ENCODE results near the gene NGRN.
"Not testable (repeated sequence)": the region's sequence is repeated elsewhere in the genome, so short reads cannot be mapped to it uniquely, and the experiment has no call there.

Gene NGRN

DNA sequence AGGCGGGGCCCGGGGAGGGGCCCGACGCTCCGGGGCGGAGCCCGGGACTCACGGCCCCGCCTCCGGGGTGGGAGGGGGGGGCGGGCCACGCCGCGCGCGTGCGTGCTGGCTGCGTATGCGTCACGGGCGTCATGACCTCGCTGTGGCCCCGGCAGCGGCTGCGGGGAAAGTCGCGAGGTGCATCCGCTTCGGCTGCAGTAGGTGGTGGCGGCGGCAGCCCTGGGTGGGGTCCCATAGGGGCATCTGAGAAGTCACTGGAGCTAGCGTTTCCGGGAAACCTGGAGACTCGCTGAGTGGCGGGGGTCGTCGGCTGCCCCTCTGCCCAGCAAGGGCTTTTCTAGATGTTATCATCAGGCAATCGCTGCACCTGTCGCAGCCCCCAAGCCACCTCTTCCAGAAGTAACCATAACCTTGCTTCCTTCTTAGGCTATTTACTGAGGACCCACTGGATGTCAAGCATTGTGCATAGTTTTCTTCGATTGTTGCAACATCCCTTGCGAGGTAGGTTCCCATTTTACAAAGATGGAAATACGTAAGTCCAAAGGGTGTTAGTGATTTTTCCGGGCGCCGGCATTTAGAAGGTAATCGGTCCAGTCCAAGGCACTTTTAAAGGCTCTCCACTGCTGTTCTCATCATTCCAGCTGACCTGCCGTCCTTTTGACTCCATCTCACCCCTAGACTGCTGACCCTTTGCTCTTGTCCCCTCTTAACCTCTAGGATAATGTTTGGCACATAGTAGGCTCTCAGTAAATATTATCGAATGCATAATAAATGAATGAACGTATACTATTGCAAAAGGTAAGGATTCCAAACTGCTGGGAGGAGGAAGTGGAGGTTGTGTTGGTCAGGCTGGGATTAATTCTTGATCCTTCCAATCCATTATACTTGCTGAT, 31.1 kb upstream of the NGRN start, which contains the start of gene GDPGP1:
Gene GDPGP1 (plus strand): TSS at position 114 of the 893 bp plus-strand sequence. CDS start 6,700 bp downstream, outside the sequence.
- DNase-seq, result no peak

DNA sequence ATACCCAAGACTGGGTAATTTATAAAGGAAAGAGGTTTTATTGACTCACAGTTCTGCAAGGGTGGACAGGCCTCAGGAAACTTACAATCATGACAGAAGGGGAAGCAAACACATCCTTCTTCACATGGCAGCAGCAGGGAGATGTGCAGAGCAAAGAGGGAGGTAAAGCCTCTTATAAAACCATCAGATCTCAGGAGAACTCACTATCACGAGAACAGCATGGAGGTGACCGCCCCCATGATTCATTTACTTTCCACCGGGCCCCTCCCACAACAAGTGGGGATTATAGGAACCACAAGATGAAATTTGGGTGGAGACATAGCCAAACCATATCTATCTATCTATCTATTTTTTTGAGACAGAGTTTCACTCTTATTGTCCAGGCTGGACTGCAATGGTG, 26.1 kb upstream of the NGRN start:
- no peak for DNase-seq

DNA sequence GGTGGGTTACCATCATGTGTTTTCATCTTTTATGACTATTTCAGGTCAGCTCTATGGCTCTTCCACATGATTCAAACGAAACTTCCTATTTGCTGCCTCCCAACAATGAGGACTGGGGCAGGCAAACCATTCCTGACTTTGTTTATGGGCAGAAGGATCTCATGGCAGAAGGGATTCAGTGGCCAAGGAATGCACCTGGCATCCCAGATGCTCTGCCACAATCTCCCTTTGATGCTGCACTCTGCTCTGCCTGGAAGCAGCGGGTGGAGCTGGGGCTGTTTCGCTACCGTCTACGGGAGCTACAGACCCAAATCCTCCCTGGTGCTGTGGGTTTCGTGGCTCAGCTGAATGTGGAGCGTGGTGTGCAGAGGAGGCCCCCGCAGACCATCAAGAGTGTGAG, 24.6 kb upstream of the NGRN start:
- peak; percentile 7 for DNase-seq

DNA sequence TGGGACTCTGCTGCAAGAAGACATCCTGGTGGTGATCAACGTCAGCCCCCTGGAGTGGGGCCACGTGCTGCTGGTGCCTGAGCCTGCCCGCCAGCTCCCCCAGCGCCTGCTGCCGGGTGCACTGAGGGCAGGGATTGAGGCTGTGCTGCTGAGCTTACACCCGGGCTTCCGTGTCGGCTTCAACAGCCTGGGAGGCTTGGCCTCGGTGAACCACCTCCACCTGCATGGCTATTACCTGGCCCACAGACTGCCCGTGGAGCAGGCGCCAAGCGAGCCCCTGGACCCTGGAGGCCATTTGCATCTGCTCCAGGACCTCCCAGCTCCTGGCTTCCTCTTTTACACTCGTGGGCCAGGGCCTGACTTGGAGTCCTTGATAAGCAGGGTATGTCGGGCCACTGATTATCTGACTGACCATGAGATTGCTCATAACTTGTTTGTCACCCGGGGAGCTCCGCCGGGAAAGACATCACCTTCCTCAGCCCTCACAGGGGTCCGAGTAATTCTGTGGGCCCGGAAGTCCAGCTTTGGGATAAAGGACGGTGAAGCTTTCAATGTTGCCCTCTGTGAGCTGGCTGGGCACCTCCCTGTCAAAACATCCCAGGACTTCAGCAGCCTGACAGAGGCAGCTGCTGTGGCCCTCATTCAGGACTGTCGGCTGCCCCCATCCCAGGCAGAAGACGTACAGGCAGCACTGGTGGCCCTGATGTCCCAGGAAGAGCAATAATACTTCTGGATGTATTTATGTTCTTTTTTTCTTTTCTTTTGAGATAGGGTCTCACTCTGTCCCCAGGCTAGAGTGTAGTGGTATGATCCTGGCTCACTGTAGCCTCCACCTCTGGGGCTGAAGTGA, 23.9 kb upstream of the NGRN start:
- DNase-seq, result no peak

DNA sequence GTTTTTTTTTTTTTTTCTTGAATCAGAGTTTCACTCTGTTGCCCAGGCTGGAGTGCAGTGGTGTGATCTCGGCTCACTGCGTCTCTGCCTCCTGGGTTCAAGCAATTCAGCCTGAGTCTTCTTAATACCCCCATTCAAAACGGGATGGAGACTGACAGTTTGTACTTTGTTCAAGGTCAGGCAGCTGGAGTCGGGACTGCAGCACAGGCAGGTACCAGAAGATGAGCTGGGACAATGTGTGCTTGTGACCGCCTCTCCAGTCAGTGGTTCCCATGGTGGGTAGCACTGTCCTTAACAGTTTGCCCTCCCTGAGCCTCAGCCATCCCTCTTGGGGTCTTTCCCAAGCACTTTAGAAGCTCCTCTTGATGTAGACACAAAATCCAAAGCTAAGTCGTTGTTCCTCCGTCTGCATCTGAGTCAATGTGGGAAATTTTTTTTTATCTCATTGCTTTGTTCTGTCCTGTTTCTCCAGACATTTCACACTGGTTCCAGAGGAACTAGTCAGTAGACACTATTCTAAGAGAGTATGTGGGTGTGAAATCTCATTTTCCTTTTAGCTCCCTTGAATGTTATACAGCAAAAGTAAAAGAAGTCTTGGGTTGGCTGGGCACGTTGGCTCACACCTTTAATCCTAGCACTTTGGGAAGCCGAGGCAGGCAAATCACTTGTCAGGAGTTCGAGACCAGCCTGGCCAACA, 21.4 kb upstream of the NGRN start:
- no peak for DNase-seq

DNA sequence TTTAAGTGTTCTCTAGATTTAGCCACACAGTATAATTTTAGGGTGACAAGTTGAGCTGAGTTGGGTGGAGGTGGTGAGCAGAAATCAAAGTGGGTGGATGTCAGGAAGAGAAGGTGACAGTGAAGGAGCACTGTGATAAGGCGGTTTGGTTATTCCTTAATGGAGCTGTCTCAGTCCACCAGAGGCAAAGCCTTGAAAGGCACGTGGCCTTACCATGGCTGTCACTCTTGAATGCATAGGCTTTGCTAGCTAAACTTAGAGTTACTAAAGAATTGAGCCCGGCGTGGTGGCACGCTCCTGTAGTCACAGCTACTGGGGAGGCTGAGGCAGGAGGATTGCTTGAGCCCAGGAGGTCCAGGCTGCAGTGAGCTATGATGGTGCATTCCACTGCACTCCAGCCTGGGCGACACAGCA, 16.7 kb upstream of the NGRN start:
- DNase-seq, result no peak

DNA sequence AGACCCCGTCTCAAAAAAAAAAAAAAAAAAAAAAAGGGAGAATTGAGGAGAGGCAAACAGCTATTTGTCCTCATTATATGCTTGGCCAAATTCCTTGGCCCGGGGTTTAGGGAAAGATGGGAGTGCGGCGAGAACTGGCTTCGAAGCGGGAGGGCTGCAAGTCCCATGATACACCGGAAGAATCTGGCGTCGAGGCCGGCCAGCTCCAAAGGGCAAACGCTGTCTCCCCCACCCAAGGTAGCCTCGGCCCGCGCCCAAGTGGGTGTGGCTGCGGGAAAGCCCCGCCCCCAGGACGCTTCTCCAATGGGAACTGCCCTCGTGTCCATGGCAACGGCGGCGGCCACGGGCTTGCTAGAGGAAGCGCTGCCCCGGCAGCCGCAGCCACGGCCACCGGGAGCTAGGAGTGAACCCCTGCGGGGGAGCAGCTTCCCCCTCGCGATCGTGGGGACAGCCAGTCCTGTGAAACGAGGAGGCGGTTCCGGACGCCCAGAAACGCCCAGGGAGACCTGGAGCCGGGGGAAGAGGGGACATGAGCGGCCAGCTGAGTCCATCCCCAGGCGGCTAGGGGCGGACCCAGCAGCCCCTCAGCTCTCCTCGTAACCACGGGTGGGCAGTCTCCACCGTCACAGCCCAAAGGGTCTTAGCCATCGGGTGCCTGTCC, 16.1 kb upstream of the NGRN start, which contains the start of gene TTLL13:
Gene TTLL13 (plus strand): TSS at position 354 of the 661 bp plus-strand sequence. CDS start 1,075 bp downstream, outside the sequence.
- no peak for DNase-seq

DNA sequence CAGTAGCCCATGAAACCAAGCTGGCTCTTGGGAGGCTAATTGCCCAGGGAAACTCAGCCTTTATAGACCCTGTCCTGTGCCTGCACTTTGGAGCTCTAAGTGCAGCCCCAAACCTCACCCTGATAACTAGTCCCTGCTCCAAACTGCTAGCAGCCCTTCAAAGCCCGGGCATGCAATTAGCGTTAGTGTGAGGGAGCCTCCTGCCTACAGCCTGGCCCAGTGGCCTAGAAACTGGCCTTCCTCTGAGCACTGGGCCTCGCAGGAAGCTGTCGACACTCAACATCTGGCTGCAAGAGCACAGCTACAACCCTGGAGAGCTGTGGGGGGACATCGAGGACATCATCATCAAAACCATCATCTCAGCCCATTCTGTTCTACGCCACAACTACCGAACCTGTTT, 7.7 kb upstream of the NGRN start:
- DNase-seq, result no peak

DNA sequence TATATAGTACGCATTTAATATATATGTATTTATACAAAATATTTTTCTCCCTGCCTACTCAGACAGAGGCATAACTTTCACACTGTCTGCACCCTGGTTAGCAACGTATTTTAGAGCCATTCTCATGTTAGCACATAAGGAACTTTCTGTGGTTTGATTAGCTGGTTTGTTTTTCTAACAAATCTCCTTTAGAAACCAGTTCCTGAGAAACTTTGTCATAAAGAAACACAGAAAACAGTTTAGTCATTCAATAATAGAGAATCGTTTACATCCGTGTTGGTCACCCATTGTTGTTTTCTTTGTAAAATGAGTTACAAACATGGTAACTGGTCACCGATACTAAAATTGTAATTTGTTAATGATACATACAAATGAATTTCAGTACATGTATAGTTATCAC, 5.9 kb upstream of the NGRN start:
- DNase-seq, result no peak

DNA sequence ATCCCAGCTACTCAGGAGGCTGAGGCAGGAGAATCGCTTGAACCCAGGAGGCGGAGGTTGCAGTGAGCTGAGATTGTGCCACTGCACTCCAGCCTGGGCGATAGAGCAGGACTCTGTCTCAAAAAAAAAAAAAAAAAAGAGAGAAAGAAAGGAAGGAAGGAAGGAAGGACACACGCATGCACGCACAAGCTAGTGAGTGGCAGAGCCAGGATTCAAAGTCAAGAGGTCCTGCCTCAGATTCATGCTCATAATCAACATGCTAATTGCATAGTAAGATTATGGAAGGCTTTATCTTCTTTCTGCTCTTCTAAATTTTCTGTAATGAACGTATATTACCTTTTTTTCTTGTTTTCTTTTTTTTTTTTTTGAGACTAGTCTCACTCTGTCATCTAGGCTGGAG, 4.7 kb upstream of the NGRN start:
- DNase-seq, result not testable (repeated sequence)

DNA sequence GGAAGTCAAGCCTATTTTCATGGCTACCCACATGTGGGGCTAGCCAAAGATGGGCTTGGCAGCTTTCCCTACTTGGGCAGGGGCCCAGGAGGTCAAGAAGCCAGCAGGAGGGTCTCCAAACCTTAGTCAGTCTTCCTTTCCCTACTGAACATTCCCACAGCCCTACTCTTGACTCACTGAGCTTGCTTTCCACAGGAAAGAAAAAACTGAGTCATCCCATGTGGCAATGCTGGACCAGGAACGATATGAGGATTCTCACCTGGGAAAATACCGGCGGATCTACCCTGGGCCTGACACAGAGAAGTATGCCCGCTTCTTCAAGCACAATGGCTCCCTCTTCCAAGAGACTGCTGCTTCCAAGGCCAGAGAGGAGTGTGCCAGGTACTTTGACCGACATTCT, 3.7 kb upstream of the NGRN start:
- no peak for DNase-seq

DNA sequence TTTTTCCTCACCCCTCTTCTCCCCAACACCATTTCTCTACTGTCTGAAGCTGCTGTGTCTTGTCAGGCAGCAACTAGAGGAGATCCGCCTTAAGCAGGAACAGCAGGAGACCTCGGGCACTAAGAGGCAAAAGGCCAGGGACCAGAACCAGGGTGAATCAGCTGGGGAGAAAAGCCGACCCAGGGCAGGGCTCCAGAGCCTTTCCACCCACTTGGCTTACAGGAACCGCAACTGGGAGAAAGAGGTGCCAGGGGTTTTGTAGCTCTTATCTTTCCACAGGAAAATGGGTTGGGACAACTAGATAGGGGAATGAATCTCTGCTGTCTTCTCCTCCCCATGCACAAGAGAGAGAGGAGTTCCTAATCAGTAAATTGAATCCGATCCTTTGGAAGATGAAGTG, 3.0 kb upstream of the NGRN start:
- no peak for DNase-seq

DNA sequence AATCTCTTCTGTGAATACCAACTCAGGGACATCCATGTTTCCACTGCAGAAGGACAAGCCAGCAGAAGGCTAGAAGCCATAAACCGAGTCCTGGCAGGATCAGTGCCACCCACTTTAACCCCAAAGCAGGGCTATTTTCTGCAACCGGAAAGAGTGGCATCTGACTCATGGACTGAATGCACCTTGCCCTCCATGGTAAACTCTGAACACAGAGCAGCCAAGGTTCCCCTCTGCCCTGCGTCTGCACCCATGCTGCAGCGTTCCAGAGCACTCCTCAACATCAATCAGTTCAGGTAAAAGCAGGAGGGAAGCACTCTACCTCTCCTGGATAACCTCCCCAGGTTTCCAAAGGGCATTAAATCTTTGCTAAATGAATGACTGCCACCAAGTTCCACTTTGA, 801 bp upstream of the NGRN start:
- DNase-seq, result no peak

DNA sequence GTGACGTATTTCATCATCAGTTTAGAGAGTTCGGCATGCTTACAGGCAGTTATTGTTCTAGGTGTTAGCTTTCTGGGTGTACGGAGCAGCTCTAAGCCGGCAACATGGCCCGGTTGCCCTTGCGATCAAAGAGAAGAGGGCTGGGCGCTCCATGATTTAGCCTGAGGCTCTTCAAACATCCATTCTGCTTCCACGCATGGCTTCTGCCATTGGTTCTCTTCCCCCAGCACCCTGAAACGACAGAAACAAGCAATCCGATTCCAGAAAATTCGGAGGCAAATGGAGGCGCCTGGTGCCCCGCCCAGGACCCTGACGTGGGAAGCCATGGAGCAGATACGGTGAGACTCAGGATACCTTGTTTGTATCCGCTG, 574 bp downstream of the NGRN start:
- DNase-seq, result no peak

DNA sequence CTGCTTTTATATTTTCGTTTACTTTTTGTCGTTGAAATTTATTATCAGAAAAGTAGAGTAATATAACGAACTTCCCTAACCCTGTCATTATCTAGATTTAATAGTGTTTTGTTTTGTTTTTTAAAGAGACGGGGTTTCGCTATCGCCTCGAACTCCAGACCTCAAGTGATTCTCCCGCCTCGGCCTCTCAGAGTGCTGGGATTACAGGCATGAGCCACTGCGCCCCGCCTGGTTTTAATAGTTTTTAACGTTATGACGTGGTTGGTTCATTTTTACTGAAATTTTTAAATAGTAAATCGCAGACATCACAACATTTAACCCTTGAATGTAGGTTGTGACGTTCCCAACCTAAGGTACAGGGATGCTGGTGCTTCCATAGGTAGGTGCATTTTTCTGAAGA, 1.0 kb downstream of the NGRN start:
- DNase-seq, result no peak

DNA sequence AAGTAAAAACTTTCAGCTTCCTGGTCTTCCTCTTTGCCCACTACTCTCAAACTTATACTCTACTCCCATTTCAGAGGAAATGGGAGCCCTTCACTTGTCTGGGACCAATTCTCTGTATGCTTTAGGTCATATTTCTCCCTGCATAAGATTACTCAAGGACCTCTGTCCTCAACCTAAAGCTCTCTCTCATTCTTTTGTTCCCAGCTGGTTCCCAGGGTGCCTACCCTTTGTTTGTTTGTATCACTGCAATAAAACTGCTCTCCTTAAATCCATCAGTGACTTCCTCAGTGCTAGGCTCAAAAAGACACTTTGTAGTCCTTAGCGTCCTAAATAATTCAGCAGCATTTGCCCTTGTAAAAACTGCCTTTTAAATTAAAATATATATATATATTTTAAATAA, 2.9 kb downstream of the NGRN start:
- DNase-seq, result no peak

DNA sequence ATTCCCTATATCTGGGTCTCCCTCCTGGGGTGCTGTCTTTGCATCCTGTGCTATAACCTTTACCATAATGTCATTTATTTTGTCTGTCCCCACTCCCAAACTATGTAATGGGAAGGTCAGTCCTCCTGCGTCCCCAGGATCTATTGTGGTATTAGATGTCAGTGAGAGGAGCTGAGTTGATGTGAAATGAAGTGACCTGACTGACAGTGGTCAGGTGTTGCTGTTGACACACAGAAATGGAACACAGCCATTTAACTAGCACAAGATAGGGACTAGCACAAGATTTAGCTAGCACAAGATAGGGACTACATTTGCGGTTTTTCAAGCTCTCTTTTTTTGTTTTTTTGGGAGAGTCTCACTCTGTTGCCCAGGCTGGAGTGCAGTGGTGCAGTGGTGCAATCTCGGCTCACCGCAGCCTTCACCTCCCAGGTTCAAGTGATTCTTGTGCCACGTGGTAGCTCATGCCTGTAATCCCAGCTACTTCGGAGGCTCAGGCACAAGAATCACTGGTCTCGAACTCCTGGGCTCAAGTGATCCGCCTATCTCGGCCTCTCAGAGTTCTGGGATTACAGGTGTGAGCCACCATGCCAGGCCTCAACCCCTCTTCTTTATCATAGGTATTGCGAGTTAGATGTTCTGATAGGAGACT, 5.2 kb downstream of the NGRN start:
- DNase-seq, result no peak

DNA sequence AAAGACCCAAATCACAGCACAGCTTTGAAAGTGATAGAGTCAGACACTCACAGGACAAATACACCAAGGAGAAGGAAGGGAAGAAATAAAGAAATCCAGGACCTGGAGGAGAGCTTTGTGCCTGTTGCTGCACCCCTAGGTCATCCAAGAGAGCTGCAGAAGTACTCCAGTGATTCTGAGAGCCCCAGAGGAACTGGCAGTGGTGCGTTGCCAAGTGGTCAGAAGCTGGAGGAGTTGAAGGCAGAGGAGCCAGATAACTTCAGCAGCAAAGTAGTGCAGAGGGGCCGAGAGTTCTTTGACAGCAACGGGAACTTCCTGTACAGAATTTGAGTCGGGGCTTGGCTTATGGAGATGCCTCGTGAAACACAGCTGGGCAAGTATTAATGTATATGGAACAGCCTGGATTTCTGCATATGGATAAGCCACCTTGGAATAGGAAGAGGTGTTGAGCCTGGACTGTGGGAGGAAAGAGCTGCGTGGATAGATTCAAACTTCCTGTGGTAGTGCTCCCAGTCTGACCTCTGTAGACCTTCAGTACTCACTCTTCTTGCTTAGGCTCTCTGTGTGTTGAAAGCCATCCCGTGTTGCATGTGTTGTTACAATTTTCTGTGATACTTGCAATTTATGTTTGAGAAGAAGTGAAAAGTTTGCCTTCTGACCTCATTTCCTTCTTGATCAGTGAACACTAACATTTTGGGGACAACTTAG, 6.1 kb downstream of the NGRN start:
- no peak for DNase-seq

DNA sequence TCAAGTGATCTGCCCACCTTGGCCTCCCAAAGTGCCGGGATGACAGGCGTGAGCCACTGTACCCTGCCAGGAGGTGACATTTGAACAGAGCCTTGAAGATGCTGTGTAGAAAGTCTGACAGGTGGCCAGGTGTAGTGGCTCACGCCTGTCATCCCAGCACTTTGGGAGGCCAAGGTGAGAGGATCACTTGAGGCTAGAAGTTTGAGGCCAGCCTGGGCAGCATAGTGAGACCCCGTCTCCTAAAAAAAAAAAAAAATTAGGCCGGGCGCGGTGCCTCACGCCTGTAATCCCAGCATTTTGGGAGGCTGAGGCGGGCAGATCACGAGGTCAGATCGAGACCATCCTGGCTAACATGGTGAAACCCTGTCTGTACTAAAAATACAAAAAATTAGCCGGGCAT, 13.0 kb downstream of the NGRN start:
- DNase-seq, result not testable (repeated sequence)

DNA sequence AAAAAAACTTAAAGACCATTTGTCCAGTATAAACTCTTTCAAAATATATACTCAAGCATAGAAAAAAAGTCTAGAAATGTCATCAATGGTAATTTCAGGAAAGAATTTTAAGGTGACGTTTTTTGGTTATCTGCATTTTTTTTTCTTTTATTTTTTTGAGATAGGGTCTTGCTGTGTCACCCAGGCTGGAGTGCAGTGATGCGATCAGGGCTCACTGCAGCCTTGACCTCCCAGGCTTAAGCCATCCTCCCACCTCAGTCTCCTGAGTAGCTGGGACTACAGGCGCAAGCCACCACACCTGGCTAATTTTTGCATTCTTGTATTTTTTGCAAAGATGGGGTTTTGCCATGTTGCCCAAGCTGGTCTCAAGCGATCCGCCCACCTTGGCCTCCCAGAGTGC, 15.3 kb downstream of the NGRN start:
- not testable (repeated sequence) for DNase-seq

DNA sequence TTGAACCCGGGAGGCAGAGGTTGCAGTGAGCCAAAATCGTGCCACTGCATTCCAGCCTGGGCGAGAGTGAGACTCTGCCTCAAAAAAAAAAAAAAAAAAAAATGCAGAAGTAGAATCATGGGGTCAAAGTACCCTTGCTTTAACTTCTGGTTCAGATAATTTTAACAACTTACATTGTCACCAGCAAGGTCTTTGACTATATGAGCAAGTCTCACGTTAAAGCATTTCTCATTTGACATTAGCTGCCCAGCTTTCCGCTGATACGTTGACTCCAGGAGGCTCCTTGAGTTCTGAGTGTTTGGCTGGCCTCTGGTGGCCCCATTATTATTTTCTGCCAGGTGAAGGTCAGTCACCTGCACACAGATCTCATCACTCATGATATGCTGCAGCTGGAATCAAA, 16.2 kb downstream of the NGRN start:
- DNase-seq, result not testable (repeated sequence)

Data from NCI-H1694 (cell line).